Mesenchymal stem cell (in vitro differentiated cells and primary cell): ENCODE measurements around the gene BMPER.
A peak's percentile ranks its signal among the peaks of the same experiment; 100 is the strongest.

ENCODE experiments used
- DNase-seq: peaks from one replicate; pipeline ENCODE4 v3.0.0-alpha.2; 2013
- H2AFZ ChIP-seq: one replicate; pipeline ENCODE4 v1.6.1; 2013; ENCODE audit warnings: low read depth, mild to moderate bottlenecking, control low read depth, inconsistent platforms, low read length, moderate library complexity
- H2AK5ac ChIP-seq: 2 replicates; pipeline ENCODE4 v1.6.1; 2013; ENCODE audit warnings: low read length, moderate library complexity, mild to moderate bottlenecking, inconsistent platforms; ENCODE audit not compliant: severe bottlenecking
- H2BK120ac ChIP-seq: one replicate; pipeline ENCODE4 v1.6.1; 2013; ENCODE audit warnings: low read depth, mild to moderate bottlenecking, inconsistent platforms, low read length, moderate library complexity
- H2BK12ac ChIP-seq, 2 experiments: one replicate each; pipeline ENCODE4 v1.6.1; 2013; ENCODE audit warnings: inconsistent platforms in 2 of 2, low read length in 2 of 2, mild to moderate bottlenecking in 2 of 2, moderate library complexity in 2 of 2, control low read depth in 1 of 2
- H2BK15ac ChIP-seq: one replicate; pipeline ENCODE4 v1.6.1; 2013; ENCODE audit warnings: mild to moderate bottlenecking, low read depth, inconsistent platforms; ENCODE audit not compliant: poor library complexity, severe bottlenecking
- H2BK5ac ChIP-seq: 2 replicates; pipeline ENCODE4 v1.6.1; 2013; ENCODE audit warnings: low read depth, mild to moderate bottlenecking, low read length, control low read depth, inconsistent platforms; ENCODE audit not compliant: poor library complexity, severe bottlenecking
- H3K14ac ChIP-seq, 2 experiments: one replicate each; pipeline ENCODE4 v1.6.1; 2013; ENCODE audit warnings: inconsistent platforms in 2 of 2, low read length in 2 of 2, control low read depth in 1 of 2, mild to moderate bottlenecking in 1 of 2, moderate library complexity in 1 of 2
- H3K18ac ChIP-seq, 2 experiments: one replicate each; pipeline ENCODE4 v1.6.1; 2013; ENCODE audit warnings: inconsistent platforms in 2 of 2, low read length in 2 of 2, control low read depth in 1 of 2, low read depth in 1 of 2, mild to moderate bottlenecking in 1 of 2
- H3K23ac ChIP-seq, 2 experiments: one replicate each; pipeline ENCODE4 v1.6.1; 2013; ENCODE audit warnings: inconsistent platforms in 2 of 2, low read length in 2 of 2, mild to moderate bottlenecking in 2 of 2, moderate library complexity in 2 of 2, control low read depth in 1 of 2
- H3K27ac ChIP-seq: 2 replicates; pipeline ENCODE4 v1.5.1; 2013; ENCODE audit warnings: mild to moderate bottlenecking, moderate library complexity, low read length, control low read depth, inconsistent platforms; ENCODE audit not compliant: poor library complexity, severe bottlenecking
- H3K27me3 ChIP-seq, 2 experiments: 2 replicates each; pipeline versions ENCODE4 v1.6.1 to v1.7.0; 2013; ENCODE audit warnings: low read length in 2 of 2, mild to moderate bottlenecking in 2 of 2, moderate library complexity in 2 of 2, control low read depth in 1 of 2, inconsistent platforms in 1 of 2; ENCODE audit not compliant: control insufficient read depth in 1 of 2, insufficient read depth in 1 of 2
- H3K36me3 ChIP-seq, 2 experiments: 2 replicates each; pipeline versions ENCODE4 v1.6.1 to v1.7.0; 2013; ENCODE audit warnings: low read length in 2 of 2, control low read depth in 1 of 2, inconsistent platforms in 1 of 2, low read depth in 1 of 2, mild to moderate bottlenecking in 1 of 2; ENCODE audit not compliant: insufficient read depth in 2 of 2, control insufficient read depth in 1 of 2
- H3K4ac ChIP-seq, 2 experiments: one replicate each; pipeline ENCODE4 v1.6.1; 2013; ENCODE audit warnings: inconsistent platforms in 2 of 2, low read length in 2 of 2, mild to moderate bottlenecking in 2 of 2, moderate library complexity in 2 of 2, control low read depth in 1 of 2, low read depth in 1 of 2
- H3K4me1 ChIP-seq: 2 replicates; pipeline ENCODE4 v1.6.1; 2013; ENCODE audit warnings: low read depth, low read length, control low read depth; ENCODE audit not compliant: control insufficient read depth, insufficient read depth
- H3K4me2 ChIP-seq: 2 replicates; pipeline ENCODE4 v1.6.1; 2013; ENCODE audit warnings: low read length, mild to moderate bottlenecking, inconsistent platforms; ENCODE audit not compliant: poor library complexity, severe bottlenecking
- H3K4me3 ChIP-seq, 2 experiments: 2 replicates each; pipeline versions ENCODE4 v1.5.1 to v1.7.0; 2013; ENCODE audit warnings: low read length in 2 of 2, mild to moderate bottlenecking in 2 of 2, control low read depth in 1 of 2, low read depth in 1 of 2; ENCODE audit not compliant: insufficient read depth in 1 of 2
- H3K79me1 ChIP-seq: replicated peaks from 2 replicates; pipeline ENCODE4 v1.6.1; 2013; ENCODE audit warnings: mild to moderate bottlenecking, control low read depth, low read length, inconsistent platforms; ENCODE audit not compliant: poor library complexity, severe bottlenecking
- H3K9ac ChIP-seq: 2 replicates; pipeline ENCODE4 v1.7.0; 2013; ENCODE audit warnings: mild to moderate bottlenecking, low read length, moderate library complexity
- H3K9me3 ChIP-seq: 2 replicates; pipeline ENCODE4 v1.7.0; 2013; ENCODE audit warnings: mild to moderate bottlenecking, low read length; ENCODE audit not compliant: control insufficient read depth
- H4K8ac ChIP-seq: one replicate; pipeline ENCODE4 v1.6.1; 2013; ENCODE audit warnings: inconsistent platforms, mild to moderate bottlenecking, low read length, moderate library complexity
- H4K91ac ChIP-seq: one replicate; pipeline ENCODE4 v1.6.1; 2013; ENCODE audit warnings: mild to moderate bottlenecking, low read length, inconsistent platforms
- WGBS: methylation state at CpG from one replicate; pipeline ENCODE4 v1.1.7; 2013; ENCODE audit warnings: mixed read lengths; 5-methylcytosine and 5-hydroxymethylcytosine counted together

BMPER gene

DNA sequence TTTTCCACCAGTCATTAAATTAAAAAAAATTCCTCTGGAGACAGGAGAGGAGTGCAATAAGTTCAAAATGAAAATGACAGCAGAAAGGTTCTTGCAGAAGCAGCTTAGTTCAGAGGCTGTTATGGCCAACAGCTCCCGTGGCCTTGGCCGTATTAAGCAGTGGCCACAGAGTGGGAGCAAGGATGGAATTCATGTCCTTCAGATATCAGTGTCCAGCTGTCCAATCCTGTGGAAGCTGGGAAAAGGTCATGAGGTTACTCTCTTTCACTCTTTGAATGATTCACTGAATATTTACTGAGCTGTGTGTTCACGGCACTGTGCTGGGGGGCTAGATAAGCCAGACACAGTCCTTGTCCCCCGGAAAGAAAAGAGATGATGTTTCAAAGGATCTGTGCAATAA, 231.8 kb downstream of the BMPER start:
- H3K79me1 ChIP-seq: no peaks in the 10 kb centered on the region
- 63% methylated on average over 4 of the region's 4 CpGs for WGBS

DNA sequence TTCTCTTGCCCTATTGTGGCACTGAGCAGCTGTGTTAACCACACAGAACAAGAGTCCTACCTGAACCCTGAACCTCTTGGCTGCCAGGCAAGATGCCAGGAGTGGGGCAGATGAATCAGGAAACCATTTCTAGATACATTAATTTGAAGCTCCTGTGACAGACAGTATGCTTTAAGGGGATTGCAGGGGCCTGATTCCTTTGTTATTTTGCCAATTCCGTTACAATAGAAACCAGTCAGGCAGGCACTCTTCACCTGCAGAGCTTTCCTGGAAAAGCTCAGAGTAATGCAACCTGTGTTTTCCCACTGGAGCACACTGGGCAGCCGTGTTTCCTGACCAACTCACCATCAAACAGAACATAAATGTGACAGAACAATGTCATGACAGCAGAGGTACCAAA, 233.1 kb downstream of the BMPER start:
- Histone ChIP-seq H3K4me3 (no peak overlapping the region), H2BK15ac (no peak overlapping the region), H3K9ac (no peak overlapping the region), H2BK5ac (no peak overlapping the region), H2AFZ (no peak overlapping the region), H3K4ac (no peak overlapping the region), H3K79me1 (no peaks in the 10 kb centered on the region), H3K14ac (peak overlapping the region in 1 of 2 experiments; percentile 70), H3K27me3 (peaks cover 0 to 19% of the 10 kb centered on the region in 2 experiments), H2AK5ac (no peak overlapping the region), H3K4me1 (no peaks in the 10 kb centered on the region), H3K4me2 (no peak overlapping the region), H3K27ac (no peak overlapping the region), H2BK120ac (no peak overlapping the region), H2BK12ac (peak overlapping the region in 1 of 2 experiments; percentile 47), H3K23ac (peak overlapping the region in 1 of 2 experiments; percentile 40), H3K18ac (peak overlapping the region in 1 of 2 experiments; percentile 57), H3K36me3 (no peaks in the 10 kb centered on the region), H4K91ac (no peak overlapping the region), H4K8ac (no peak overlapping the region), H3K9me3 (no peaks in the 10 kb centered on the region)
- no peak for DNase-seq
- 62% methylated on average over 2 of the region's 2 CpGs for WGBS

More for the DNA sequence above, 231.8 kb downstream of the BMPER start:
- H3K14ac ChIP-seq: no peak overlapping the region
- no peaks in the 10 kb centered on the region for H3K9me3 ChIP-seq
- H3K36me3 ChIP-seq: no peaks in the 10 kb centered on the region
- H3K9ac ChIP-seq: no peak overlapping the region
- no peak overlapping the region for H3K4ac ChIP-seq
- no peak for DNase-seq
- H2AK5ac ChIP-seq: no peak overlapping the region
- H3K27me3 ChIP-seq: peaks cover 0 to 19% of the 10 kb centered on the region in 2 experiments
- no peak overlapping the region for H4K91ac ChIP-seq
- H3K27ac ChIP-seq: no peak overlapping the region
- no peaks in the 10 kb centered on the region for H3K4me1 ChIP-seq
- no peak overlapping the region for H2BK12ac ChIP-seq
- H4K8ac ChIP-seq: no peak overlapping the region
- no peak overlapping the region for H2AFZ ChIP-seq
- no peak overlapping the region for H2BK120ac ChIP-seq
- H3K18ac ChIP-seq: no peak overlapping the region
- H2BK5ac ChIP-seq: no peak overlapping the region
- no peak overlapping the region for H3K23ac ChIP-seq
- H3K4me2 ChIP-seq: no peak overlapping the region
- H3K4me3 ChIP-seq: no peak overlapping the region
- no peak overlapping the region for H2BK15ac ChIP-seq

DNA sequence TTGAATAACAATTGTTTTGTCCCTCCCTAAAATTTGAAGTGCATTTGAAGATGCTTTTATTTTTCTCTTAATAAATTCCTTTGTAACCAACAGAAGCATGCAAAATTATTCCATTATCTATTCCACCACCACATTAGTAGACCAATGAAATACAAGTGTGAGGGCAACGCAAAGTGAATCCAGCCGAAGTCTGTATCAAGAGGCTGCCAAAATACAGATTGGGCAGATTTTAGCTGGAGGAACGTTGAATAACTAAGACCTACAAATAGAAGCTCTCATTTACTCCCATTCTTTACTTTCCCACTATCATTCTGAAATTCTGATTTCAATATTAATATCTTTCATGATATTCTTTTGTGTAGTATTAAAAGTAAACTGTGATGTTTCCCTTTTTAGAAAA, 233.7 kb downstream of the BMPER start:
- Histone ChIP-seq H3K14ac (no peak overlapping the region), H3K27me3 (peaks cover 0 to 19% of the 10 kb centered on the region in 2 experiments), H2BK5ac (no peak overlapping the region), H3K9me3 (no peaks in the 10 kb centered on the region), H3K18ac (no peak overlapping the region), H3K4ac (no peak overlapping the region), H3K4me3 (no peak overlapping the region), H3K9ac (no peak overlapping the region), H2BK15ac (no peak overlapping the region), H3K23ac (no peak overlapping the region), H2BK120ac (no peak overlapping the region), H3K4me1 (no peaks in the 10 kb centered on the region), H2AK5ac (no peak overlapping the region), H3K79me1 (no peaks in the 10 kb centered on the region), H4K8ac (no peak overlapping the region), H2BK12ac (no peak overlapping the region), H2AFZ (no peak overlapping the region), H4K91ac (no peak overlapping the region), H3K36me3 (no peaks in the 10 kb centered on the region), H3K4me2 (no peak overlapping the region), H3K27ac (no peak overlapping the region)
- 98% methylated on average over 2 of the region's 3 CpGs for WGBS
- no peak for DNase-seq

DNA sequence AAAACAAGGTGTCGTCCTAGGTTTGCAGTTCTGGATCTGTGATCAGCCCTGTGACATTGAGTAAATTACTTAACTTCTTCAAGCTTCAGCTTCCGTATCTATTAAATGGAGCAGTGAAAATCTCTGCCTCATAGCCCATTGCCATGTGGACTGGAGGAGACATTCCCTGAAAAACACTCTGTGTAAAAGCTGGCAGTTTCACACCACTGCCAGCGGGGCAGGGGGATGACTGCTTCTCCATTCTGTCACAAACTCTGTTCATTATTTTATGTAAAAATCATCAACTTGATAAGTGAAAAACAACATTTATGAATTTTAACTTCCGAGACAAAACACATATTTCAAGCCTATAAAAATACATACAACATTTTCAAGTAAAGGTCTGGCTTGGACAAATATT, 234.7 kb downstream of the BMPER start:
- H2BK120ac ChIP-seq: no peak overlapping the region
- H3K79me1 ChIP-seq: no peaks in the 10 kb centered on the region
- no peak overlapping the region for H2BK12ac ChIP-seq
- H2AK5ac ChIP-seq: no peak overlapping the region
- H3K9me3 ChIP-seq: no peaks in the 10 kb centered on the region
- H3K27me3 ChIP-seq: peaks cover 0 to 18% of the 10 kb centered on the region in 2 experiments
- H2BK5ac ChIP-seq: no peak overlapping the region
- H3K14ac ChIP-seq: no peak overlapping the region
- no peak overlapping the region for H3K27ac ChIP-seq
- H4K91ac ChIP-seq: no peak overlapping the region
- H4K8ac ChIP-seq: no peak overlapping the region
- H3K36me3 ChIP-seq: peaks cover 0 to 7% of the 10 kb centered on the region in 2 experiments
- no peak overlapping the region for H2BK15ac ChIP-seq
- H2AFZ ChIP-seq: no peak overlapping the region
- no peak overlapping the region for H3K4me2 ChIP-seq
- no peak overlapping the region for H3K4ac ChIP-seq
- 96% methylated on average over 4 of the region's 4 CpGs for WGBS
- H3K4me3 ChIP-seq: no peak overlapping the region
- no peak overlapping the region for H3K9ac ChIP-seq
- no peak overlapping the region for H3K23ac ChIP-seq
- no peak for DNase-seq
- no peak overlapping the region for H3K18ac ChIP-seq
- H3K4me1 ChIP-seq: no peaks in the 10 kb centered on the region
